Iris pigment epithelial cell (primary cell): ENCODE results near the gene HSD17B2.
"Not testable (repeated sequence)": the region's sequence is repeated elsewhere in the genome, so short reads cannot be mapped to it uniquely, and the experiment has no call there.

Experiments
- DNase-seq: peaks from one replicate; pipeline ENCODE4 v3.0.0-alpha.2; 2011; ENCODE audit warnings: low read depth

The HSD17B2 gene

GRCh38 chr16:82133798-82134197 is 98.7 kb downstream of the HSD17B2 start:
- DNase-seq: no peak

GRCh38 chr16:82134846-82135245 is 99.8 kb downstream of the HSD17B2 start:
- no peak for DNase-seq

GRCh38 chr16:82135844-82136243 is 100.8 kb downstream of the HSD17B2 start:
- no peak for DNase-seq

GRCh38 chr16:82136956-82137821 is 102.1 kb downstream of the HSD17B2 start:
- DNase-seq: no peak

GRCh38 chr16:82137822-82138167 is 102.7 kb downstream of the HSD17B2 start:
- DNase-seq: no peak

GRCh38 chr16:82138478-82139285 is 103.6 kb downstream of the HSD17B2 start:
- no peak for DNase-seq

- DNase-seq: not testable (repeated sequence)
Measured at GRCh38 chr16:82139286-82139571, 104.2 kb downstream of the HSD17B2 start.

- DNase-seq: no peak
Measured at GRCh38 chr16:82146556-82146955, 111.5 kb downstream of the HSD17B2 start.

- no peak for DNase-seq
Measured at GRCh38 chr16:82146957-82147356, 111.9 kb downstream of the HSD17B2 start.

- no peak for DNase-seq
Measured at GRCh38 chr16:82147546-82147945, 112.5 kb downstream of the HSD17B2 start.
